ENCODE measurements around the gene IFT122.
"Not testable (repeated sequence)": the region's sequence is repeated elsewhere in the genome, so short reads cannot be mapped to it uniquely, and the experiment has no call there.

IFT122 gene

DNA sequence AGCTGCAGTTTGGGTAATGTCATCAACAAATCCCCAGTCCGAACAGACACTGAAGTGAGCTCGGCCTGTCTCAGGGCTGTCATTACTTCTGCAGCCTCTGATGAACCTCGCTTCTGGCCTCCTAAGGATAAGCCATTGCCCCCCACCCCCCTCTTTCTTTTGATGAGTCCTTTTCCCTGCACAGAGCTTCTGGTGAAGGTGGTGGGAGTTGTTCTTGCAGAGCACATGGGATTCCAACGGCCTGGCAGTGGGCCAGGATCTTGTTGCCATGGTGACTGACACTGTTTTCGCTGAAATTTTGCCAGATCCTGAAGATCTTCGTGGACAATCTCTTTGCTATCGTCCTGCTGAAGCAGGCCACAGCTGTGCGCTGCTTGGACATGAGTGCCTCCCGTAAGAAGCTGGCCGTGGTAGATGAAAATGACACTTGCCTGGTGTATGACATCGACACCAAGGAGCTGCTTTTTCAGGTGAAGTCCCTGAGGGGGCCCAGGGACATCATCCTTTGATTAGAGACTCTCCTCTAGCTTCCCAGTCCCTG, 41.3 kb downstream of the IFT122 start:
- DNase-seq, result not testable (repeated sequence)

DNA sequence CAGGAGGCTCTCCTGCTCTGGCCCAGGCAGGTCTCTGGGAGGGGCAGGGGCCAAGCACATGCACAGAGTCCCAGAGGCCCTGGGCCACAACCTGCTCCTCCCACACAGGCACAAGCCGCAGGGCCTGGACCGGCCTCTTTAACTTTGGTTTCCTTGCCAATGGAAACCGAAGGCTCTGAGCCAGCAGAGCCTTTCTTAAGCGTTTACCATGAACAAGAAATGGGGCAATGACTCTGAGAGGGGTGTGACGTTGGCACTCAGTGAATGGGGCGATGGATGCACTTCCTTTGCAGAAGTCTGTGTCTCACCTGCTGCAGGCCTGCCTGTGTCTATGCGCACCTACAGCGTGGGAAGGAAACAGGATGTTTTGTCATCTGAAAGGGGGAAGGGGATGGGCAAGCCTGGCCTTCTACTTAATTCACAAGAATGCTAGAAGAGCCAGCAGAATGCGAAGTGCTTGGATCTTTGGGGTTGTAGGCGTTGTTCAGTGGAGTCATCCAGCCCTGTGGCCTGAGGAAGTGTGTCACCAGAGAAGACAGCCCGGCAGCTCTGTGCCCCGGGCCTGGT, 41.8 kb downstream of the IFT122 start:
- DNase-seq, result peak in 1 of 2 donors; percentile 37

DNA sequence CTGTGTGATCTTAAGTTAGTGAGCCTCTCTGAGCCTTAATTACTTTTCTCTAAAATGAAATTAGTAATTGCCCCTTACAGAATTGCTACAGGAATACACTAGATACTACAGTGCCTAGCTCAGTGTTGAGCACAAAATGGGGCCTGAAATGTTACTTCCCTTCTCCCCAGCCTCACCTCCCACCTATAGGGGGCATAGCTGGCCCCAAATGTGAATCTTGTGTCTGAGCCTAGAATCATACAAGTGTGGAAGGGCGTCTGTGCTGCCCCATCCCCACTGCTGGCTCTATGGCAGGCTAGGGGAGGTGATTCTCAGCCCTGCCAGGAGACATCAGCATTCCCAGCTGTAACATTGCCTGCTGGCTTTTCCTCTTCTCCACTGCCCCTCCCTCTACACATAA, 42.7 kb downstream of the IFT122 start:
- DNase-seq, result no peak

DNA sequence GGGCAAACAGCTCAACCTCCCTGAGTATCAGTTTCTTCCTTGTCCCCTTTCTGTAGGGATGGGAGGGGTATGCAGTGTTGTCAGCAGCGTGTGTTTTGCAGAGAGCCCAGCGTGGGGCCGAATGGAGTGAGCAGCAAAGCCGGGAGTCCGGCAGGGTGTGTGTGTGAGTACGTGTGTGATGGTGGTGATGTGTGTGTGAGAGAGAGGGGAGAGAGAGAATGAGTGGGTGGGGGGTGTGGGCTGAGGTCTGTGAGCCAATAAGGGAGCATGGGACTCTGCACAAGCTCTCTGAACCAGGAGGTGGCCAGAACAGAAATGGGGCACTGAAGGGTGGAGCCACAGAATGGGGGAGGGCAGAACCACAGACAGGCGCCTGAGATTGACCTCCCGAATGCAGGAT, 43.8 kb downstream of the IFT122 start:
- DNase-seq, result no peak

- DNase-seq, result peak; percentile 27 to 67
Measured at GRCh38 chr3:129485146-129485545, 45.1 kb downstream of the IFT122 start.

DNA sequence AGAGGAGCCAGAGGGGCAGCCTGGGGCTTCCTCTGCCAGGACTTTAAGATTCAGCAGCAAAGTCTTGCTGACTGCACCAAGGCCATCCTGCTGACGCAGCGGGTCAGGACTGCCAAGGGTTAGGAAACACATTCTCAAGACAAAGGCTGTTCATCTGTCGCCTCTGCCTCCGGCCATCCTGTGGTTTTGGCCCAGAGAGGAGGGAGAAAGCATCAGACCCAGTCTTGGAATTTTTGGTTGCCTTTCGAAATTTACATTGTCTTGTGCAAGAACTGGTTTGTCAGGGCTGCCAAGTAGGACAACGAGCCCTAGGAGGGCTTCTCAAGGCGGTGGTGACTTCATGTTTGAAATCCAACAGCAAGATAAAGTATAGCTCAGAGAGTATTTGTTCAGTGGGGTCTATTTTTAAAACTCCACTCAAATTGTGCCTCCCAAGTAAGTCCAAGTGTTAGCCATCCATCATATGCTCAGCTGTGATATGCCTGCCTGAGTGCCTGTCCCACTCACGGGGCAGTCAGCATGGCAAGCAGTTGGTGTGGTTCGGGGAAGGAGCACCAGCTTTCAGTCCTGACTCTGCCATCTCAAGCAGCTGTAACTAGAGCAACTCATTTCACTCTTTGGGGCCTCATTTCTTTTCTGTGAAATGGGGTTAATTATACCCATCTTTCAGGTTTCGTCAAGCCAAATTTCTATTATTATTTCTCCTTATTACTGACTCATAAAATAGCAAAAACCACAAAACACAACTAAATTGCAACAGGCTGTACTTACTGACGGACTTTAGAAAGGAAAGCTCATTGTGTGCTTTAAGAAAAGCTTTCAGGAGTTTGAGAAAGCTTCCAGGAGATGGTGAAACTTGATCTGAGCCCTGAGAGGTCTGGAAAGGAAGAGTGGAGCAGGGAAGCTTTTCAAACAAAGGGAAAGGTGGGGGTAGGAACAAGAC, 46.0 kb downstream of the IFT122 start:
- peak; percentile 91 to 99 for DNase-seq

DNA sequence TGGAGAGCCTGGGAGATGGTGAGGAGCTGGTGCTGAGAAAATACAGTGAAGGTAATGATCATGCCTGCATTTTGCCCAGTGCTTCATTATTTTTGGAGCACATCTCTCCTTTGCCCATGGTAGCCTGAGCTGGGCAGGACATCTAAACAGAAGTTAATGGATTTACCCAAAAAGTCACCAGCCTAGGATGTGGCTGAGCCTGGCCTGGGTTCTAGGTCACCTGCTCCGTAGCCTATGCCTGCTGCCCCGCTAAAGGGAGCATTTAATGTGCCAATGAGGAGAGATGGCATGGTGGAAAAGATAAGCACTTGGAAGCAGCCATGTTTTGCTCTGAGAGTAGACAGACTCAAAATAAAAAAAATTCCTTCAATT, 46.6 kb downstream of the IFT122 start:
- DNase-seq, result no peak

DNA sequence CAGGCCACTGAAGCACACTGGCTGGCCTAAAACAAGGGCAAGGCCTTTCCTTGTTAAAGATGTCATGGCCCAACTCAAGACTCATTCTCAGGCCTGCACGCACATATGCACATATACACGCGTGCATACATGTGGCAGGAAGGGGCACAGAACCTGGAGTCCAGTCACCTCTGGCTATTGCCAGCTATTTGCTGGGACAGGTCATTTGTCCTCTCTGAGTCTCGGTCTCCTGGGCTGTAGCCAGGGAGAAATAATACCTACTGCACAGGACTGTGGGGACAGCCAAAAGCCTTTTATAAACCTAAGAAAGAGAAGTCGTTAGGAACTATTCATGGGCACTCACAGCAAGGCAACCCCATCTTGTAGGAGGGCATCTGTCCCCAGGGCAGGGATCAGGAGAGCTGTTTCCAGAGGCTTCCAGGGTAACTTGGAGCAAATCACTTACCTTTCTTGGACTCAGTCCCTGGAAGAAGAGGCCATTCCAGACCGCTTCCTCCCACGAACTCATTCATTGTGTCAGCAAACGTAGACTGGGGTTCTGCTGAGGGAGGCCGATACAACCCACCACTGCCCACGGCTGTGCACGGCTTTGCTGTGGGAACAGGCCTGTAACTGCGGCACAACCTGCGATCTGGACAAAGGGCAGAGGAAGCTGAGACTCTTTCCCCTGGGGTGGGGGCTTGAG, 47.3 kb downstream of the IFT122 start:
- DNase-seq, result peak in 1 of 2 donors; percentile 25

DNA sequence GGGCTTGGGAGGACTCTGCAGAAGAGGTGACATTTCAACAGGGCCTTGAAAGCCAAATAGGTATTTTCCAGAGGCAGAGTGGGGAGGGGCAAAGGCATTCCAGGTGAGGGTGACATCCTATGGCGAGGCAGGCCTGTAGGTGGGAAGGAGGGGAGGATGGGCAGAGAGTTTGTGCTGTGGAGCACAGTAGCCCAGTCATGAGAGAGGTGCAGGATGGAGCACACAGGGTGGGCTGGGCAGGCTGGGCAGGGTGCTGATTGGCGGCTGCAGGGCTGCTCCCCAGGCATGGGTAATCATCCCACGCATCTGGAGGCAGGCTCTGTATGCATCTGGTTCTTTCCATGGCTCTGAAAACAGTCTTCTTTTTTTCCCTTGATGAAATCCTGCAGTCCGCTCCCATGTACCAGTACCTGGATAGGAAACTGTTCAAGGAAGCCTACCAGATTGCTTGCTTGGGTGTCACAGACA, 47.9 kb downstream of the IFT122 start:
- DNase-seq, result not testable (repeated sequence)

DNA sequence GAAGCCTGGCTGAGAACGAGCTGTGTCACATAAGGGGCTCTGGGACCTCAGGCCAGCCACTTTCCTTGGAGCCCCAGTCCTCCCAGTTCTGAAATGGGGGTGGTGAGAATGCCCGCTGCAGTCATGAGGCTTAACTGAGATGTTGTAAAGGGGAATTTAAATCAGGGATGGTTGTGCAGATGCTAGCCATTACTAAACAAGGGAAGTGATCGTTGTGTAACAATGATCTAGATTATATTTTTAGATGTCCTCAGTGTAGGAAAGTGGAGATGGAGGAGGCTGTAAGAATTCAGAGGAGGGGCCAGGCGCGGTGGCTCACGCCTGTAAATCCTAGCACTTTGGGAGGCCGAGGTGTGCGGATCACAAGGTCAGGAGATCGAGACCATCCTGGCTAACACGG, 49.2 kb downstream of the IFT122 start:
- peak; percentile 79 to 93 for DNase-seq

GRCh38 chr3:129490273-129490675, 50.2 kb downstream of the IFT122 start:
- DNase-seq, result peak; percentile 94 to 97

DNA sequence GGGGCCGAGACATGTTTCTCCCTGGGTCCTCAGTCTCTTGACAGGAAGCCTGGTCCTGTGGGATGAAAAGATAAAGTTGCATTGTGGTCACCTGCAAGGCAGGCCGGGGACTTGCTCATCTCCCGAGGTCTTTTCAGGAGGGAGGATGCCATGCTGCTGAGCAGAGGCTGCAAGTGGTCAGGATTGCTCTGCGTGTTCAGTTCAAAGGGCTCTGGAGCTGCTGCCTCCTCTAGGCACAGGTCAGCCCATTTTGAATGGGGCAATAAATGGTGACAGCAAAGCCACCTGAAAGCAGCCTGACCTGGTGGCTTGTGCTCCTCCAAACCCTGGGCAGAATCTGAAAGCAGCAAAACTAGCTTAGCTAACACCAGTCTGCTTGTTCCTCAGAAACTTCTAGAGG, 51.1 kb downstream of the IFT122 start:
- DNase-seq, result not testable (repeated sequence)

- DNase-seq, result no peak
Measured at GRCh38 chr3:129491794-129492193, 51.8 kb downstream of the IFT122 start.

DNA sequence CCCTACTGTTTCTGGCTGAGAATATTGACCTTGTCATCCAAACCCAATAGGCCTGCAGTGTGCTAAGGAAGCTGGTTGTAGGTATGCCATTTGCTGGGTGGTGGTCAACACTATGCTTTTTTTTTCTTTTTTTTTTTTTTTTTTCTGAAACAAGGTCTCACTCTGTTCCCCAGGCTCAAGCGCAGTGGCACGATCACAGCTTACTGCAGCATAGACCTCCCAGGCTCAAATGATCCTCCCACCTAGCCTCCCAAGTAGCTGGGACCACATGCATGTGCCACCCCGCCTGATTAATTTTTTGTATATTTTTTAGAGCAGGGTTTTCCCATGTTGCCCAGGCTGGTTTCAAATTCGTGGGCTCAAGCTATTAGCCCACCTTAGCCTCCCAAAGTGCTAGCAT, 52.7 kb downstream of the IFT122 start:
- no peak for DNase-seq

GRCh38 chr3:129493206-129493605, 53.2 kb downstream of the IFT122 start:
- no peak for DNase-seq

GRCh38 chr3:129494499-129494898, 54.5 kb downstream of the IFT122 start:
- DNase-seq, result not testable (repeated sequence)

DNA sequence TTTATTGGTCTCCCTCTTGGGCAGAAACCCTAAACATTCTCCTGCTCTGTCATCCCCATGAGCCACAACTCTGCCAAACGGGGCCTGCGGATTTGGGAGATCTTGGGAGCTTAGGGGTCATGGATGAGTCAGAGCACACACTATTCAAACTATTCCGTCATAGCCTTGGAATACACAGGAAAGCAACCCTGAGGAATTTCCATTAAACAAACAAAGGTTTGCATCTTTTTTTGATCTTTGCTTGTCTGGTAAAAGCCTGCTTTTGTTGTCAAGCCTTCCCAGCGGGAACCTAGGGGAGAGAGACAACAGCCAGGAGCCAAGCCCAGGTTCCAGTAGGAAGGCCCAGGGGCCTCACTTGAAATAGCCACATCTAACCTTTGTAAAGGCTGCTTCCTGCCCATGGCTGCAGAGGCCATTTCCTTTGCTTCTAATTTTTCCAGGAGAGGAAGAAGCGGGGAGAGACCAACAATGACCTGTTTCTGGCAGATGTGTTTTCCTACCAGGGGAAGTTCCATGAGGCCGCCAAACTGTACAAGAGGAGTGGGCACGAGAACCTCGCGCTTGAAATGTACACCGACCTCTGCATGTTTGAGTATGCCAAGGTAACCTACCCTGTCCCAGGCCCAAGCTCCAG, 55.1 kb downstream of the IFT122 start:
- DNase-seq, result not testable (repeated sequence)

- DNase-seq, result not testable (repeated sequence)
Measured at GRCh38 chr3:129497876-129498275, 57.9 kb downstream of the IFT122 start.

- not testable (repeated sequence) for DNase-seq
Measured at GRCh38 chr3:129498603-129499488, 58.8 kb downstream of the IFT122 start.

- DNase-seq, result not testable (repeated sequence)
Measured at GRCh38 chr3:129499604-129500333, 59.7 kb downstream of the IFT122 start.

- no peak for DNase-seq
Measured at GRCh38 chr3:129500334-129500658, 60.3 kb downstream of the IFT122 start.
